K562 (cell line): ENCODE measurements around the gene SEPHS1. TPM values are rescaled to one million over a fixed set of nuclear protein-coding genes. Genes with fewer than 3 reads are reported as not detected.

Experiments used
- CCNT2 ChIP-seq: IDR thresholded peaks from 2 replicates; pipeline ENCODE4 v1.6.1; 2011; ENCODE audit warnings: borderline replicate concordance, low read depth, mild to moderate bottlenecking, moderate library complexity, mixed read lengths, low read length; ENCODE audit not compliant: insufficient read length; ENCODE audit errors: extremely low read depth
- GATA2 ChIP-seq: sonication (generic); formaldehyde crosslinking; IDR thresholded peaks from 2 replicates; pipeline ENCODE4 v1.4.0; 2020; ENCODE audit warnings: mild to moderate bottlenecking, missing genetic modification reagents
- HDAC1 ChIP-seq, 2 experiments: fragments of 450-650 bp; IDR thresholded peaks; 2 replicates each; pipeline ENCODE4 v1.6.1; 2016 to 2017; ENCODE audit warnings: inconsistent platforms in 1 of 2, mild to moderate bottlenecking in 1 of 2, moderate library complexity in 1 of 2
- HNRNPK ChIP-seq: fragments of 200-400 bp; formaldehyde crosslinking; IDR thresholded peaks from one replicate; pipeline ENCODE4 v1.6.1; 2018; ENCODE audit warnings: mild to moderate bottlenecking, low read depth, low read length; ENCODE audit not compliant: poor library complexity, severe bottlenecking
- ILK ChIP-seq: fragments of 450-650 bp; IDR thresholded peaks from 2 replicates; pipeline ENCODE4 v1.6.1; 2016; ENCODE audit warnings: missing genetic modification characterization, low read depth, mild to moderate bottlenecking, missing compliant biosample characterization, moderate library complexity, borderline replicate concordance
- JUND ChIP-seq, 2 experiments: IDR thresholded peaks; 2 replicates in 1 of 2; 3 replicates in 1 of 2; pipeline ENCODE4 v1.6.1; 2011; ENCODE audit warnings: borderline replicate concordance in 2 of 2, low read depth in 2 of 2, low read length in 2 of 2, improper control_type of control experiment in 1 of 2, missing biosample characterization in 1 of 2, missing genetic modification characterization in 1 of 2, missing genetic modification reagents in 1 of 2
- KAT8 ChIP-seq: fragments of 450-650 bp; IDR thresholded peaks from 2 replicates; pipeline ENCODE4 v1.6.1; 2016; ENCODE audit warnings: low read depth, mild to moderate bottlenecking
- MTF1 ChIP-seq: fragments of 250-450 bp; sonication (Bioruptor Pico); IDR thresholded peaks from 2 replicates; pipeline ENCODE4 v1.9.0; 2021; ENCODE audit warnings: moderate library complexity, mild to moderate bottlenecking, inconsistent platforms, borderline replicate concordance
- RCOR1 ChIP-seq, 2 experiments: IDR thresholded peaks; 2 replicates each; pipeline ENCODE4 v1.6.1; 2012; ENCODE audit warnings: low read depth in 2 of 2, low read length in 2 of 2, borderline replicate concordance in 1 of 2, improper control_type of control experiment in 1 of 2
- SMARCA5 ChIP-seq: fragments of 450-650 bp; IDR thresholded peaks from 2 replicates; pipeline ENCODE4 v1.6.1; 2016
- TFAM ChIP-seq: fragments of 250-450 bp; sonication (Bioruptor Pico); conservative IDR thresholded peaks from 2 replicates; pipeline ENCODE4 v1.5.0; 2021; ENCODE audit warnings: mild to moderate bottlenecking, moderate library complexity
- ZNF766 ChIP-seq: fragments of 200-800 bp; sonication (Bioruptor generic); conservative IDR thresholded peaks from 2 replicates; pipeline ENCODE4 v1.6.1; 2016; ENCODE audit warnings: missing genetic modification characterization, missing compliant biosample characterization
- polyA plus RNA-seq, 8 experiments: library from polyadenylated mRNA; depleted of rRNA in 4 of 8; stranded (reverse) in 5 of 8; unstranded in 3 of 8; fragments of >200 nt; fragmentation: Nextera tagmentation in 2 of 8; fragmentation: Illumina TruSeq in 1 of 8; extraction: Ambion mirVana in 2 of 8; extraction: Trizol in 1 of 8; gene quantifications; 2 replicates each; pipeline versions ENCODE4 v1.2.1 to v1.2.3, GENCODE V29; 2011 to 2014; ENCODE audit warnings: inconsistent platforms in 1 of 8, missing spikeins in 1 of 8
- total RNA-seq, 7 experiments: library from RNA; depleted of rRNA in 6 of 7; stranded (reverse); fragments of >200 nt in 6 of 7; fragmentation: Illumina TruSeq in 2 of 7; extraction: Trizol in 2 of 7; gene quantifications; 2 replicates each; pipeline versions ENCODE4 v1.2.1 to v1.2.3, GENCODE V29; 2011 to 2021; ENCODE audit warnings: low replicate concordance in 1 of 7
- TF ChIP-seq, protein P1 (sequence below), 2 experiments: IDR thresholded peaks in 1 of 2; conservative IDR thresholded peaks in 1 of 2; 2 replicates each; pipeline ENCODE4 v1.6.1; 2016; ENCODE audit warnings: low read depth in 2 of 2, mild to moderate bottlenecking in 1 of 2, missing compliant biosample characterization in 1 of 2, missing genetic modification characterization in 1 of 2, moderate library complexity in 1 of 2
- TF ChIP-seq, protein P2 (sequence below): fragments of 250-450 bp; sonication (Bioruptor Pico); IDR thresholded peaks from 2 replicates; pipeline ENCODE4 v1.5.0; 2022; ENCODE audit warnings: mild to moderate bottlenecking
- TF ChIP-seq, protein P3 (sequence below): fragments of 450-650 bp; IDR thresholded peaks from 2 replicates; pipeline ENCODE4 v1.6.1; 2017; ENCODE audit warnings: antibody characterized with exemption

SEPHS1 gene
- total and polyA plus RNA-seq, 9 of the 15 experiments (the other 6 are each of a cell fraction or from before 2014, with no cell fraction given) = 14.7 to 82.8 (median 41.8) TPM

DNA sequence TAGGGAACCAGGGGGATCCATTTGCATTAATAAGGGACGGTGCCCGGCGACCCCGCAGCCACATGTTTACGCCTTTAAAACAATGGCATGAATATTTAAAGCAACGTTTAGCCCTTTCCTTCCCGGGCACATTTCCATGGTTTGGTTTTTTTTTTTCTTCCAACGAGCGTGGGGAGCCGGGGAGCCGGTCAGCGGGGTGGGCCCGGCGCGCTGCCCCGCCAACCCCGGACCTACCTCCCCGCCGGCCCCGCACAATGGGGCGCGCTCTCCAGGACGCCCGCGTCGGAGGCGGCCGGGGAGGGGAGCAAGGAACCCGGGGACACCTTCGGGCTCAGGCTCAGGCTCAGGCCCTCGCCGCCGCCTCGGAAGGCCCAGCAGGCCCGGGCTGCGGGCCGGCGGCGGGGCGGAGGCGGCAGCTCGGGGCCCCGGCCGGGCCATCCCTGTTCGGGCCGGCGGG lies 1.0 kb downstream of the SEPHS1 start (continued):
- TF ChIP-seq, protein P1, sequence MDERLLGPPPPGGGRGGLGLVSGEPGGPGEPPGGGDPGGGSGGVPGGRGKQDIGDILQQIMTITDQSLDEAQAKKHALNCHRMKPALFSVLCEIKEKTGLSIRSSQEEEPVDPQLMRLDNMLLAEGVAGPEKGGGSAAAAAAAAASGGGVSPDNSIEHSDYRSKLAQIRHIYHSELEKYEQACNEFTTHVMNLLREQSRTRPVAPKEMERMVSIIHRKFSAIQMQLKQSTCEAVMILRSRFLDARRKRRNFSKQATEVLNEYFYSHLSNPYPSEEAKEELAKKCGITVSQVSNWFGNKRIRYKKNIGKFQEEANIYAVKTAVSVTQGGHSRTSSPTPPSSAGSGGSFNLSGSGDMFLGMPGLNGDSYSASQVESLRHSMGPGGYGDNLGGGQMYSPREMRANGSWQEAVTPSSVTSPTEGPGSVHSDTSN (CRISPR knock-in tag; IDR thresholded peaks at IDR 0.05; ENCODE audit: low read depth) = no peak
- TF ChIP-seq, protein P1 (tag; conservative IDR thresholded peaks at IDR 0.05; ENCODE audit: low read depth) = no peak
- TF ChIP-seq, protein P2, sequence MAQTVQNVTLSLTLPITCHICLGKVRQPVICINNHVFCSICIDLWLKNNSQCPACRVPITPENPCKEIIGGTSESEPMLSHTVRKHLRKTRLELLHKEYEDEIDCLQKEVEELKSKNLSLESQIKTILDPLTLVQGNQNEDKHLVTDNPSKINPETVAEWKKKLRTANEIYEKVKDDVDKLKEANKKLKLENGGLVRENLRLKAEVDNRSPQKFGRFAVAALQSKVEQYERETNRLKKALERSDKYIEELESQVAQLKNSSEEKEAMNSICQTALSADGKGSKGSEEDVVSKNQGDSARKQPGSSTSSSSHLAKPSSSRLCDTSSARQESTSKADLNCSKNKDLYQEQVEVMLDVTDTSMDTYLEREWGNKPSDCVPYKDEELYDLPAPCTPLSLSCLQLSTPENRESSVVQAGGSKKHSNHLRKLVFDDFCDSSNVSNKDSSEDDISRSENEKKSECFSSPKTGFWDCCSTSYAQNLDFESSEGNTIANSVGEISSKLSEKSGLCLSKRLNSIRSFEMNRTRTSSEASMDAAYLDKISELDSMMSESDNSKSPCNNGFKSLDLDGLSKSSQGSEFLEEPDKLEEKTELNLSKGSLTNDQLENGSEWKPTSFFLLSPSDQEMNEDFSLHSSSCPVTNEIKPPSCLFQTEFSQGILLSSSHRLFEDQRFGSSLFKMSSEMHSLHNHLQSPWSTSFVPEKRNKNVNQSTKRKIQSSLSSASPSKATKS (CRISPR knock-in tag) = no peak
- no peak for TF ChIP-seq GATA2 (CRISPR knock-in tag)
- no peak for TF ChIP-seq HDAC1 (IDR thresholded peaks at IDR 0.05)
- TF ChIP-seq TFAM (CRISPR knock-in tag) = no peak
- TF ChIP-seq RCOR1 (IDR thresholded peaks at IDR 0.05; ENCODE audit: borderline replicate concordance in 1 of 2, low read depth in 2 of 2, low read length in 2 of 2) = no peak
- TF ChIP-seq KAT8 = 0 out of 2 replicates have a peak, but pooled peaks have one; percentile 1
- no peak for TF ChIP-seq MTF1 (CRISPR knock-in tag)
- no peak for TF ChIP-seq ZNF766 (CRISPR knock-in tag)
- no peak for TF ChIP-seq ILK
- TF ChIP-seq, protein P3, sequence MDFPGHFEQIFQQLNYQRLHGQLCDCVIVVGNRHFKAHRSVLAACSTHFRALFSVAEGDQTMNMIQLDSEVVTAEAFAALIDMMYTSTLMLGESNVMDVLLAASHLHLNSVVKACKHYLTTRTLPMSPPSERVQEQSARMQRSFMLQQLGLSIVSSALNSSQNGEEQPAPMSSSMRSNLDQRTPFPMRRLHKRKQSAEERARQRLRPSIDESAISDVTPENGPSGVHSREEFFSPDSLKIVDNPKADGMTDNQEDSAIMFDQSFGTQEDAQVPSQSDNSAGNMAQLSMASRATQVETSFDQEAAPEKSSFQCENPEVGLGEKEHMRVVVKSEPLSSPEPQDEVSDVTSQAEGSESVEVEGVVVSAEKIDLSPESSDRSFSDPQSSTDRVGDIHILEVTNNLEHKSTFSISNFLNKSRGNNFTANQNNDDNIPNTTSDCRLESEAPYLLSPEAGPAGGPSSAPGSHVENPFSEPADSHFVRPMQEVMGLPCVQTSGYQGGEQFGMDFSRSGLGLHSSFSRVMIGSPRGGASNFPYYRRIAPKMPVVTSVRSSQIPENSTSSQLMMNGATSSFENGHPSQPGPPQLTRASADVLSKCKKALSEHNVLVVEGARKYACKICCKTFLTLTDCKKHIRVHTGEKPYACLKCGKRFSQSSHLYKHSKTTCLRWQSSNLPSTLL = no peak
- TF ChIP-seq SMARCA5 = no peak
- no peak for TF ChIP-seq HNRNPK
- TF ChIP-seq CCNT2 = peak; percentile 60
- TF ChIP-seq JUND (IDR thresholded peaks at IDR 0.05; ENCODE audit: borderline replicate concordance, low read depth, low read length) = no peak
- TF ChIP-seq JUND (tag; IDR thresholded peaks at IDR 0.05; ENCODE audit: borderline replicate concordance, low read depth, low read length) = no peak
